OCI-LY3 (cell line): ENCODE results near the gene COPZ2.

ENCODE experiments used
- CTCF ChIP-seq: fragments of 200-600, 300-600 bp; sonication (generic); IDR thresholded peaks from 2 replicates; pipeline ENCODE4 v1.5.1; 2014; ENCODE audit warnings: antibody characterized with exemption, low read length, low read depth
- EZH2phosphoT487 ChIP-seq: fragments of 200-600 bp; shearing (Covaris generic); IDR thresholded peaks from 2 replicates; pipeline ENCODE4 v1.6.1; 2018; ENCODE audit warnings: antibody characterized with exemption, mixed run types, low read depth

DNA sequence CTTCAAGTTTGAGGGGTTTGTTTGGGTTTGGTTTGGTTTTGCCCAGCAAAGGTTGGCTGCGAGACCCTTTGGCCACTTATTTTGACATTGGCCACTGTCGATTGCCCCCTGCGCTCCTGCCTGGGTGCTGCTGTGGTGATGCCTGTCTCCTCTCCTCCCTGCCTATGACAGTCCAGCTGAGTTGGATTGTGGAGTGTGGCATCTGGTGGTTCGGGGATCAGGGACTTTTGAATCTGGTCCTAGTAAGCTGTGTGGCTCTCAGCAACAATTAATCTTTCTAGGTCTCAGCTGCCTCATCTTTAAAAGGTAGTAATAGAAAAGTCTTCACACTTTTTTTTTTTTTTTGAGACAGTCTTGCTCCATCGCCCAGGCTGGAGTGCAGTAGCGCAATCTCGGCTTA lies 39.6 kb downstream of the COPZ2 start:
- TF ChIP-seq CTCF (no peak), EZH2phosphoT487 (no peak)
